Activated CD8-positive, alpha-beta memory T cell treated with anti-CD3 and anti-CD28 coated beads, Interleukin-2, amount 10 ng/mL, durations not matched to agents 7 days and 5 days (primary cell): ENCODE data around the gene PPP2R3B. TPM values are rescaled to one million over a fixed set of nuclear protein-coding genes. Genes with fewer than 3 reads are reported as not detected.
"Not testable (repeated sequence)": the region's sequence is repeated elsewhere in the genome, so short reads cannot be mapped to it uniquely, and the experiment has no call there.

Experiments used
- ATAC-seq: fragments of 150-1000 bp; cut with Tn5 transposase; one replicate; pipeline ENCODE4 v1.10.0; 2021; ENCODE audit warnings: moderate library complexity
- CTCF ChIA-PET: fragments of 350-600 bp; sonication (Branson Sonifier 250); formaldehyde crosslinking; loops from one replicate; lab custom pipeline; 2021; ENCODE audit warnings: antibody characterized with exemption; lab: Charles Lee
- DNase-seq: peaks from one replicate; pipeline ENCODE4 v3.0.0-alpha.2; 2020
- H3K27ac Mint-ChIP-seq: one replicate; pipeline ENCODE4 v1.8.0; 2021; ENCODE audit warnings: mild to moderate bottlenecking, mixed read lengths
- H3K27me3 Mint-ChIP-seq: one replicate; pipeline ENCODE4 v1.8.0; 2021; ENCODE audit warnings: mixed read lengths
- H3K36me3 Mint-ChIP-seq: one replicate; pipeline ENCODE4 v1.8.0; 2021; ENCODE audit warnings: mild to moderate bottlenecking, mixed read lengths
- H3K4me1 Mint-ChIP-seq: one replicate; pipeline ENCODE4 v1.8.0; 2021; ENCODE audit warnings: mixed read lengths
- H3K4me3 Mint-ChIP-seq: one replicate; pipeline ENCODE4 v1.8.0; 2021; ENCODE audit warnings: mild to moderate bottlenecking, moderate library complexity, mixed read lengths
- H3K9me3 Mint-ChIP-seq: one replicate; pipeline ENCODE4 v1.8.0; 2022; ENCODE audit warnings: low read depth, mixed read lengths
- total RNA-seq, 2 experiments: library from RNA; stranded (reverse); gene quantifications; one replicate each; pipeline ENCODE4 v1.2.3, GENCODE V29; 2021

PPP2R3B gene
- total RNA-seq, 2 experiments from 2014 or later, result 31.7 to 45.8 TPM

DNA sequence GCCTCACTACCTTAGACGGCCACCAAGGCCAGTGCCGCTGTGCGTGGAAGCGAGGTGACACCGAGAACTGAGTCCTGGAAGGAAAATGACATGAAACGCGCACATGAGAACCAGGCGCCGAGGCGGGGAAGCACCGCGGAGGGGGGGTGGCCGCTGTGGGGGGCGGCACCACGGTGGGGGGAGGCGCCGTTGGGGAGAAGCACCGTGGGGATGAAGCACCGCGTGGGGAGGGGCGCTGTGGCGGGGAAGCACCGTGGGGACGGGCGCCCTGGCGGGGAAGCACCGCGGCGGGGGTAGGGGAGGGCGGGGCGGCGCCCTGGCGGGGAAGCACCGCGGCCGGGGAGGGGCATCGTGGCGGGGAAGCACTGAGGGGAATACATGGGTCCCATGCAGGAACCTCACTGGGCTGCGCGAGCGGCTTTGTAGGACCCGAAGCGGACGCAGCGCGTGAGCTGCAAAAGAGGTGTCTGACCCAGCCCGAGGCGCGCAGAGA is 28.0 kb downstream of the PPP2R3B start:
- Mint-ChIP-seq H3K27ac (no peak overlapping the region), H3K4me1 (peaks cover 22% of the 10 kb centered on the region), H3K27me3 (no peaks in the 10 kb centered on the region), H3K9me3 (peaks cover 24% of the 10 kb centered on the region), H3K4me3 (no peak overlapping the region), H3K36me3 (peaks cover 58% of the 10 kb centered on the region)
- CTCF ChIA-PET, result no interaction called here
- ATAC-seq, result no peak
- no peak for DNase-seq

DNA sequence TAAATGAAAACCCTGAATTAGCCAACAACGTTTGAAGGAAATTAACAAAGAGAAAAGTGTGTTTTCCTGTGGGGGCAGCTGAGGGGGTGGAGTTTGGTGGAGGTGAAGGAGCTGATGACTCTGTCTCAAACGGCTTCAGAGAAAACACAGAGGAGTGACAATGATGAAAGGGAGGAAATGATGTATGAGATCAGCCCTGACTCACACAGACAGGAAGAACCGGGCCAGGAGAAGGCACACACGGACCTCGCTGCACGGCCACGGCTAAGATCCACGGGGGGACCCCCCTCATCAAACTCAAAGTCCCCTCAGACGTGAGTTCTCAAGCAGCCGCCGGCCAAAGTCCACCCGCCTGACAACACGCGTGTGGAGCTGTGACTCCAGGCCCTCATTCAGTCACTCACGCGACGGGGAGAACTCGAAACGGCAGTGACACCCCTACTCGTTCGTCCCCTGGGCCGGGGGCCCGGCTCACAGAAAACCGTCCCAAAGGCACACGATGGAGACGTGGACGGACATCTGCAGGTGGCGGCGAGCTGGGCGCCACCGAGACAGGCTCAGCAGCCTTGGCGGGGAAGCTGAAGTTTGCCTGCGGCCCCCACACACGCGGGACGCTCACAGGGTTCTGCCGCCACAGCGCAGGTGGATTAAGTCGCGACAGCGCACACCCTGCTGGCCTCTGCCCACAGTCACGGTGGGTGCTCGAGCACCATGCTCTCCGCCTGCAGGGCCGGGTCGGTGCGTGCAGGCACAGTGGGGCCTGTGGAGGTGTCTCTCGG is 28.8 kb downstream of the PPP2R3B start:
- Mint-ChIP-seq H3K27ac (peak overlapping the region; percentile 82), H3K9me3 (peaks cover 19% of the 10 kb centered on the region), H3K4me3 (no peak overlapping the region), H3K4me1 (peaks cover 22% of the 10 kb centered on the region), H3K27me3 (no peaks in the 10 kb centered on the region), H3K36me3 (peaks cover 52% of the 10 kb centered on the region)
- ATAC-seq, result peak; percentile 93
- DNase-seq, result peak; percentile 56
- CTCF ChIA-PET, result no interaction called here

DNA sequence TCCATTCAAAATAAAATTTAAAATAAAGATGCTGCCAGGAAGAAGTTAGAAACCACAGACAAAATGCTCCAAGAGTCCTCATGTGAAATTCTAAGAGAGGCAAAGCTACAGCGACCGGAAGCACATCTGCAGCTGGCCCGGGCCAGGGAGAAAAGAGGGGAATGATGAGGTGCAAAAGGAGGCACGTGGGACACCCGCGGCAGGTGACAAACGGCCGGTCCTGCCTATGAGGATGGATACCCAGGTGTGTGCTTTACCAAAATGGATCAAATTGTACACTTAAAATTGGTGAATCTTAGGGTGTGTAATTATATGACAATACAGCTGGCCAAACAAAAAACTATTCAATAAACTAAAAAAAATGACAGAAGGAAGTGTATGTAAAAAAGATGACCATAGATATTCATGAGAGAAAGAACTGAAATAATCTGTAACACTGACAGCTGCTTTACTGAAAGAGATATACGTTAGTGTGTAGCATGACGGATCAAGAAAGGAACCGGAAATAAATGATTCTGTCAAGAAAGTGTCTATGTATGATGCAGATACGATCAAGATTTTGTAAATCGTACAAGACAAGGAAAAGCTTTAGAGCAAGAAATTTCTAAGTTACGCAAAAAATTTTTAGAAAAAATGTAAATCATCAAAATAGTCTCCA is 29.5 kb downstream of the PPP2R3B start:
- peak; percentile 7 for ATAC-seq
- H3K9me3 Mint-ChIP-seq, result peaks cover 16% of the 10 kb centered on the region
- peak overlapping the region; percentile 82 for H3K27ac Mint-ChIP-seq
- DNase-seq, result no peak
- no peak overlapping the region for H3K4me3 Mint-ChIP-seq
- peaks cover 50% of the 10 kb centered on the region for H3K36me3 Mint-ChIP-seq
- no peaks in the 10 kb centered on the region for H3K27me3 Mint-ChIP-seq
- CTCF ChIA-PET, result no interaction called here
- H3K4me1 Mint-ChIP-seq, result peaks cover 22% of the 10 kb centered on the region

- DNase-seq, result no peak
- no peak for ATAC-seq
- Mint-ChIP-seq H3K36me3 (peaks cover 46% of the 10 kb centered on the region), H3K9me3 (peaks cover 15% of the 10 kb centered on the region), H3K27me3 (no peaks in the 10 kb centered on the region), H3K4me1 (peaks cover 22% of the 10 kb centered on the region), H3K27ac (peak overlapping the region; percentile 82), H3K4me3 (no peak overlapping the region)
- CTCF ChIA-PET, result no interaction called here
Observed at GRCh38 chrX:356385-357034, 30.2 kb downstream of the PPP2R3B start.

DNA sequence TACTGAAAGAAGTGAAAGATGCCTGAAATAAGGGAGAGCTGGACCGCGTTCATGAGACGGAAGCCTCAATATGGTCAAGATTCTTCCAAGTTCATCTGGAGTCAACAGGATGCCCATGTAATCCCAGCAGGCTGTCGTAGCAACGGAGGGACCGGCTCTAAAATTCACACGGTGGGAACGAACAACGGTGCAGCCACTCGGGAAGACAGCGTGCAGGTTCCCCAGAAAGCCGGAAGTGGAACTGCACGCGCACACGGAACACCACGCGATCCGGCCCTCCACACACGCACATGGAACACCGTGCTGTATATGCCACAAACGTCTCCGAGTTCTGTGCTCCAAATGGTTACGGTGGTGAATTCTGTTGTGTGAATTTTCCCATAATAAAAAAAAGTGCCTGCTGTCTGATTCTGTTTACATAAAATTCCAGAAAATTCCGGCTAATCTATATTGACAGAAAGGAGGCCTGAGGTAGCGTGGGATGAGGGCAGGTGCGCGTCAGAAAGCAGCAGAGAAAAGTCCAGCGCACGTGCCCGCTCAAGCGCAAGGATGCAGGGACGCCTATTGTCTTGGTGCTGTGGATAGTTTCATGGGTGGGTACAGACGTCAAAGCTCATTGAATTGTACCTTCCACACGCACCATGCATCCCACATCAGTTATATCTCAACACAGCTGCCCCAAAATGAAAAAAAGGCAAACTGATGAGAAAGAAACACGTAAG is 31.2 kb downstream of the PPP2R3B start:
- ATAC-seq (no peak), DNase-seq (no peak)
- Mint-ChIP-seq H3K9me3 (peaks cover 12% of the 10 kb centered on the region), H3K4me1 (peaks cover 22% of the 10 kb centered on the region), H3K36me3 (peaks cover 36% of the 10 kb centered on the region), H3K27ac (no peak overlapping the region), H3K27me3 (no peaks in the 10 kb centered on the region), H3K4me3 (no peak overlapping the region)
- CTCF ChIA-PET, result no interaction called here

DNA sequence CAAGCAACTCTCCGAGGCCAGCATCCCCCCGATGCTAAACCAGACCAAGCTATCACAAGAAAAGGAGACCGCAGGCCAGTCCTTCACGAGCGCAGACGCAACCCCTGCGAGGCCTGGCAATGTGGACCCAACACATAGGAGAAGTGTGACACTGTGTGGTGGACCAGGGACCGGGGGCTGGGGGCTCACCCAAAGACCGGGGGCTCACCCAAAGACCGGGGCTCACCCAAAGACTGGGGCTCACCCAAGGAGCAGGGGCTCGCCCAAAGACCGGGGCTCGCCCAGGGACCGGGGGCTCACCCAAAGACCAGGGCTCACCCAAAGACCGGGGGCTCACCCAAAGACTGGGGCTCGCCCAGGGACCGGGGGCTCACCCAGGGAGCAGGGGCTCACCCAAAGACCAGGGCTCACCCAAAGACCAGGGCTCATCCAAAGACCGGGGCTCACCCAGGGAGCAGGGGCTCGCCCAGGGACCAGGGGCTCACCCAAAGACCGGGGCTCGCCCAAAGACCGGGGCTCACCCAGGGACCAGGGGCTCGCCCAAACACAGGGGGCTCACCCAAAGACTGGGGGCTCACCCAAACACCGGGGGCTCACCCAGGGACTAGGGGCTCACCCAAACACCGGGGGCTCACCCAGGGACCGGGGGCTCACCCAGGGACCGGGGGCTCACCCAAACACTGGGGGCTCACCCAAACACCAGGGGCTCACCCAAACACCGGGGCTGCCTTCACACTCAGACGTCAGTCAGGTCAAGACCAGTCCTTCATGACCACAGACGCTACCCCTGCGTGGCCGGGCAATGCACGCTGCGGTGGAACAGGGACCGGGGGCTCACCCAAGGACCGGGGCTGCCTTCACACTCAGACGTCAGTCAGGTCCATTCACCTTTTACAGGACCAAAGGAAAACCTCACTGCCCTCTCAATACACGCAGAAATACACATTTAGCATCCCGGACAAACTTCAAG is 32.9 kb downstream of the PPP2R3B start:
- CTCF ChIA-PET, result no interaction called here
- Mint-ChIP-seq H3K4me1 (peaks cover 22% of the 10 kb centered on the region), H3K27ac (no peak overlapping the region), H3K9me3 (peaks cover 3% of the 10 kb centered on the region), H3K4me3 (no peak overlapping the region), H3K36me3 (peaks cover 23% of the 10 kb centered on the region), H3K27me3 (no peaks in the 10 kb centered on the region)
- no peak for ATAC-seq
- DNase-seq, result no peak

DNA sequence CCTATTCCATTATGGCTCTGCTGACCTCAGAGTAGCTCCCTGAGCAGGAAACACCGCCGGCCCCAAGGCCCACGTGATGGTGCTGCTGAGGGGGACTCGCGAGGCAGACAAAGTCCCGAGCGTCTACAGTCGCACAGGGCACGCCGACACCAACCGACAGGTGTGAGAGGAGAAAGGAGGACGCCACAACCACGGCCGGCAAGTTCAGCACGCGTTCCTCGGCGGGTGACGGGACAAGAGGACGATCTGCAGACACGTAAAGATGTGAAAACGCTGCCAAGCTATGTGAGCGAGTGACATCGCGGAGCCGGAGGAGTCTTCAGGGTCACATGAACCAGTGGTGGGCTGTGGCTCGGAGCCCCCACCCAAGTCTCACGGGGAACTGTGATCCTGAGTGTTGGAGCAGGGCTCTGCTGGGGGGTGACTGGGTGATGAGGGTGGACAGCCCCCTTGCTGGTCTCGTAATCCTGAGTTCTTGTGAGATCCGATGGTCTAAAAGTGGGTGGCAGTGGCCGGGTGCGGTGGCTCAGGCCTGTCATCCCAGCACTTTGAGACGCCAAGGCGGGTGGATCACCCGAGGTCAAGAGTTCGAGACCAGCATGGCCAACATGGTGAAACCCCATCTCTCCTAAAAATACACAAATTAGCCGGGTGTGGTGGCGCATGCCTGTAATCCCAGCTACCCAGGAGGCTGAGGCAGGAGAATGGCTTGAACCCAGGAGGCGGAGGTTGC is 34.0 kb downstream of the PPP2R3B start:
- DNase-seq (no peak), ATAC-seq (no peak)
- no peak overlapping the region for H3K27ac Mint-ChIP-seq
- CTCF ChIA-PET, result no interaction called here
- H3K36me3 Mint-ChIP-seq, result peaks cover 20% of the 10 kb centered on the region
- no peak overlapping the region for H3K4me3 Mint-ChIP-seq
- H3K9me3 Mint-ChIP-seq, result peaks cover 2% of the 10 kb centered on the region
- peaks cover 20% of the 10 kb centered on the region for H3K4me1 Mint-ChIP-seq
- H3K27me3 Mint-ChIP-seq, result no peaks in the 10 kb centered on the region

DNA sequence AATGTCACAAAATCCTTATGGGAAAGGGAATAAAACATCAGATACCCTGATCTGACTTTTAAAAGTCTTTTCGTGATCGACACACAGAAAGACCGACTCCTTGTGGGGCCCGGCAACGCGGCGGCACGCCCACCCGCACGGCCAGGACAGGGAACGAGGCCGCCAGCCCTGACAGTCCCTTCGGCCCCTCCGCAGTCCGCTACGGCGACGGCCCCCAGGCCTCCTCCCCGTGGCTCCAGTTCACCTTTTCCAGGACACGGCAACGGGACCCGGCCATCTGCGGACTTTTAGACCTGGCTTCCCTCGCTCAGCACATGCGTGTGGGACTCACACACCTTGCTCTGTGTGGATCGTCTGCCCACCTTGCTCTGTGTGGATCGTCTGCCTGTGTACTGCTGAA is 34.5 kb downstream of the PPP2R3B start:
- Mint-ChIP-seq H3K27ac (no peak overlapping the region), H3K27me3 (no peaks in the 10 kb centered on the region), H3K4me1 (peaks cover 15% of the 10 kb centered on the region), H3K4me3 (no peak overlapping the region), H3K9me3 (no peaks in the 10 kb centered on the region), H3K36me3 (peaks cover 14% of the 10 kb centered on the region)
- DNase-seq (no peak), ATAC-seq (no peak)
- CTCF ChIA-PET, result no interaction called here

GRCh38 chrX:351736-352135 is 35.0 kb downstream of the PPP2R3B start:
- DNase-seq (no peak), ATAC-seq (no peak)
- Mint-ChIP-seq H3K9me3 (no peaks in the 10 kb centered on the region), H3K27me3 (no peaks in the 10 kb centered on the region), H3K27ac (no peak overlapping the region), H3K4me1 (peaks cover 10% of the 10 kb centered on the region), H3K4me3 (no peak overlapping the region), H3K36me3 (peaks cover 15% of the 10 kb centered on the region)
- CTCF ChIA-PET, result no interaction called here

GRCh38 chrX:351324-351641 is 35.4 kb downstream of the PPP2R3B start:
- H3K27me3 Mint-ChIP-seq, H3K4me3 Mint-ChIP-seq, ATAC-seq, CTCF ChIA-PET, DNase-seq, H3K9me3 Mint-ChIP-seq, H3K4me1 Mint-ChIP-seq, H3K27ac Mint-ChIP-seq: not testable (repeated sequence)
- H3K36me3 Mint-ChIP-seq, result peaks cover 15% of the 10 kb centered on the region

DNA sequence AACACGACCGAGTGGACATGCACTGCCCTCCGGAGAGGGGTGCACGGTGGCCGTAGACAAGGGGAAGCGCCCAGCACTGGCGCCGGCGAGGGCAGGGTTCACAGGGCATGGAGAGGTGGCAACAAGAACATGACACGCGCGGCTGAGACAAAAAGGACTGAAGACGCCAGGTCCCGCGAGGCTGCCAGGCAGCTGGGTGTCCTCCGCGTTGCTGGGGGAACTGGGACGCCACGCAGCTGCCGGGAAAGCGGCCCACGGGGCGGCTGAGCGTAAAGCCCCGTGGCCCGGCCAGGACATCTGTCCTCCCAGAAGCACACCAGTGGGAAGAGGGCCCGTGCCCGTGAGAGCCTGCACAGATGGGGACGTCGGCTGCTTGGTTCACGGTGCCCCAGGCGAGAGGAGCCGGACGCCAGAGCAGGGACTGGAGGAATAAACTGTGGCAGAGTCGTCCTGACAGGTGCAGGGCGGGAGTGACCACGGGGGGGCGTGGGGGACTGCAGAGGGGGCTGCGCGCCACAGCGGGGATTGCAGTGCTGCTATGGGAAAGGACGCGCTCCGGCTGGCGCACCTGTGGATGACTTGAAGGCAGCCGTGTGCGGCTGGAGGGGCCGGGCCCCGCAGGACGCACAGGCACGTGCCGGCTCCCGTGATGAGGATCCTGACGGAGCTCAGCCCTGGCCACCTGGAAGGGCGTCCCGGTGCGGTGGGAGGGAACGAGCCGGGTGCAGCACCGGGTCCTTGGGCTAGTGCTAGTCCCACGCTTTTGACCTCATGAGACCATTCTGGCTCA is 36.0 kb downstream of the PPP2R3B start:
- H3K36me3 Mint-ChIP-seq, result peaks cover 13% of the 10 kb centered on the region
- DNase-seq, result no peak
- no peak overlapping the region for H3K27ac Mint-ChIP-seq
- no peak overlapping the region for H3K4me3 Mint-ChIP-seq
- no peaks in the 10 kb centered on the region for H3K27me3 Mint-ChIP-seq
- CTCF ChIA-PET, result no interaction called here
- H3K9me3 Mint-ChIP-seq, result no peaks in the 10 kb centered on the region
- peaks cover 3% of the 10 kb centered on the region for H3K4me1 Mint-ChIP-seq
- ATAC-seq, result no peak
